ENCODE data around the gene CCDC69. TPM values are rescaled to one million over a fixed set of nuclear protein-coding genes. Genes with fewer than 3 reads are reported as not detected.

The CCDC69 gene
- polyA plus RNA-seq, 1 donor, result 5.3 TPM

- no peak for DNase-seq
Measured at GRCh38 chr5:151143645-151144044, 80.2 kb downstream of the CCDC69 start.

GRCh38 chr5:151142933-151143332 is 81.0 kb downstream of the CCDC69 start:
- DNase-seq, result no peak

- no peak for DNase-seq
Measured at GRCh38 chr5:151141535-151141934, 82.4 kb downstream of the CCDC69 start.

- no peak for DNase-seq
Measured at GRCh38 chr5:151140686-151141459, 83.0 kb downstream of the CCDC69 start.

- no peak for DNase-seq
Measured at GRCh38 chr5:151139646-151140045, 84.2 kb downstream of the CCDC69 start.

- DNase-seq, result no peak
Measured at GRCh38 chr5:151139015-151139414, 84.9 kb downstream of the CCDC69 start.

- no peak for DNase-seq
Measured at GRCh38 chr5:151138114-151138513, 85.8 kb downstream of the CCDC69 start.

GRCh38 chr5:151137067-151137825 is 86.6 kb downstream of the CCDC69 start:
- DNase-seq, result no peak

- no peak for DNase-seq
Measured at GRCh38 chr5:151134228-151134627, 89.7 kb downstream of the CCDC69 start.

- DNase-seq, result no peak
Measured at GRCh38 chr5:151132963-151133362, 90.9 kb downstream of the CCDC69 start.

Other genes starting within 250 kb of the CCDC69 start
- gene GPX3, start 203.5 kb downstream of the CCDC69 start, polyA plus RNA-seq (ENCODE audit: insufficient read length), result 1,238 TPM
- gene TNIP1, start 143.1 kb downstream of the CCDC69 start, polyA plus RNA-seq (ENCODE audit: insufficient read length), result 61.6 TPM
- 134 TPM for gene ANXA6, start 66.3 kb downstream of the CCDC69 start, polyA plus RNA-seq (ENCODE audit: insufficient read length)
- gene GM2A, start 29.1 kb upstream of the CCDC69 start, polyA plus RNA-seq (ENCODE audit: insufficient read length), result 28.2 TPM
- not detected for gene SLC36A3, start 79.7 kb upstream of the CCDC69 start, polyA plus RNA-seq (ENCODE audit: insufficient read length)
- gene SLC36A2, start 123.5 kb upstream of the CCDC69 start, polyA plus RNA-seq (ENCODE audit: insufficient read length), result 21.0 TPM
- 11.2 TPM for gene SLC36A1, start 223.5 kb upstream of the CCDC69 start, polyA plus RNA-seq (ENCODE audit: insufficient read length)